RWPE2 (cell line): ENCODE results near the gene HOXD12.
A peak's percentile ranks its signal among the peaks of the same experiment; 100 is the strongest.

Experiments
- ATAC-seq: fragments of 200-7000 bp; cut with Tn5 transposase; 3 replicates; pipeline ENCODE4 v1.9.1; 2021; ENCODE audit warnings: low read depth
- DNase-seq: peaks from one replicate; pipeline ENCODE4 v3.0.0-alpha.2; 2020; ENCODE audit warnings: low spot score
- H3K27ac ChIP-seq: fragments of 450-650 bp; 2 replicates; pipeline ENCODE4 v1.5.1; 2017; ENCODE audit warnings: mild to moderate bottlenecking; ENCODE audit not compliant: poor library complexity, severe bottlenecking
- H3K27me3 ChIP-seq: fragments of 250-450 bp; sonication (Bioruptor Pico); 2 replicates; pipeline ENCODE4 v1.5.1; 2021; ENCODE audit warnings: mild to moderate bottlenecking, moderate library complexity; ENCODE audit not compliant: insufficient read depth, poor library complexity, severe bottlenecking
- H3K36me3 ChIP-seq: fragments of 250-450 bp; sonication (Bioruptor Pico); 2 replicates; pipeline ENCODE4 v1.5.1; 2020; ENCODE audit warnings: low read depth, mild to moderate bottlenecking, moderate library complexity
- H3K4me1 ChIP-seq: fragments of 250-450 bp; sonication (Bioruptor Pico); 2 replicates; pipeline ENCODE4 v1.5.1; 2021; ENCODE audit warnings: mild to moderate bottlenecking, moderate library complexity; ENCODE audit not compliant: insufficient read depth, poor library complexity, severe bottlenecking
- H3K4me3 ChIP-seq: fragments of 250-450 bp; sonication (Bioruptor Pico); 2 replicates; pipeline ENCODE4 v1.5.1; 2021; ENCODE audit warnings: mild to moderate bottlenecking, moderate library complexity; ENCODE audit not compliant: severe bottlenecking
- H3K9me3 ChIP-seq: fragments of 250-450 bp; sonication (Bioruptor Pico); 2 replicates; pipeline ENCODE4 v1.5.1; 2021; ENCODE audit warnings: mild to moderate bottlenecking, moderate library complexity; ENCODE audit not compliant: severe bottlenecking
- CTCF ChIP-seq: fragments of 450-650 bp; IDR thresholded peaks from one replicate; pipeline ENCODE4 v1.5.1; 2017; ENCODE audit warnings: mild to moderate bottlenecking, moderate library complexity; ENCODE audit not compliant: poor library complexity, severe bottlenecking

HOXD12 gene

GRCh38 chr2:176132205-176133171, 32.9 kb downstream of the HOXD12 start:
- Histone ChIP-seq H3K4me3 (no peak overlapping the region), H3K27me3 (no peaks in the 10 kb centered on the region), H3K9me3 (no peaks in the 10 kb centered on the region), H3K36me3 (no peaks in the 10 kb centered on the region), H3K27ac (no peak overlapping the region), H3K4me1 (peaks cover 10% of the 10 kb centered on the region)
- DNase-seq (no peak), ATAC-seq (no peak)
- TF ChIP-seq CTCF, result no peak

GRCh38 chr2:176133389-176133788, 33.8 kb downstream of the HOXD12 start:
- ATAC-seq (no peak), DNase-seq (no peak)
- H3K4me1 ChIP-seq, result peaks cover 10% of the 10 kb centered on the region
- H3K9me3 ChIP-seq, result no peaks in the 10 kb centered on the region
- H3K36me3 ChIP-seq, result no peaks in the 10 kb centered on the region
- no peaks in the 10 kb centered on the region for H3K27me3 ChIP-seq
- no peak for TF ChIP-seq CTCF
- no peak overlapping the region for H3K4me3 ChIP-seq
- no peak overlapping the region for H3K27ac ChIP-seq

GRCh38 chr2:176134035-176134434, 34.4 kb downstream of the HOXD12 start:
- no peak overlapping the region for H3K27ac ChIP-seq
- no peak overlapping the region for H3K4me3 ChIP-seq
- ATAC-seq, result no peak
- DNase-seq, result no peak
- H3K27me3 ChIP-seq, result no peaks in the 10 kb centered on the region
- no peaks in the 10 kb centered on the region for H3K9me3 ChIP-seq
- peaks cover 10% of the 10 kb centered on the region for H3K4me1 ChIP-seq
- TF ChIP-seq CTCF, result no peak
- H3K36me3 ChIP-seq, result no peaks in the 10 kb centered on the region

GRCh38 chr2:176135035-176135440, 35.4 kb downstream of the HOXD12 start:
- peak; percentile 30; the same call in 2 of the 3 replicates for ATAC-seq
- H3K27ac ChIP-seq, result peak overlapping the region; percentile 50
- H3K27me3 ChIP-seq, result no peaks in the 10 kb centered on the region
- no peaks in the 10 kb centered on the region for H3K36me3 ChIP-seq
- peaks cover 10% of the 10 kb centered on the region for H3K4me1 ChIP-seq
- no peaks in the 10 kb centered on the region for H3K9me3 ChIP-seq
- no peak overlapping the region for H3K4me3 ChIP-seq
- TF ChIP-seq CTCF, result peak; percentile 33
- no peak for DNase-seq
